Measurements from ENCODE around the gene DNAL1.

DNA sequence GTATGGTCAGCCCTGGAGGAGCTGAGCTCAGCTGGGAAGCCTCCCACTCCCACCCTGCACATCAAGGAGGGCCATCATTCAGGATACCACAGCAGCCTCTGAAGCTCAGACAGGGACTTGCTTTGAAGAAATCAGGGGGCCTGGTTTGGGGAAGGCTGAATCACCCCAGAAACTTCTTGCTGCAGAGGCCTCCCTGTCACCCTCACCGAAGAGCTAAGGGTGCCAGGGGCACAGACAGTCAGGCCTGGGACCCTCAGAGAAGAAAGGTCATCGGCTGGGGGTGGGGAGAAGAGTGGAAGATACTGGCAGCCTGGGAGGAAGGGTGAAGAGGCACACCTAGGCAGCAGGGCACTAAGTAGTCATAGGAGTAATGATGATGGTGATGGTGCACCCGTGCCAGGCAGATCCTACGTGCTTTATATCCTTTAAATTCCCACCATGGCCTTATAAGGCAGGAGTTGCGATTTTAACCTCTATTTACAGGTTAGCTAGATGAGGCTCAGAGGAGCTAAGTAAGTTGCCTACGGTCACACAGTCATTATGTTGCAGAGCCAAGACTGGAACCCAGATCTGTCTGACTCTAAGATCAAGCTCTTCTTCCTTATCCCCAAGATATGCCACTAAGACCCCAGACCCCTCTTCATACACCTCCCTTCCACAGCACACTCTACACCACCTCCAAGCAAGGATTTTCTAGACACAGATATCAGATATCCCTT is 97.9 kb downstream of the DNAL1 start:
- TF ChIP-seq EZH2 (IDR thresholded peaks at IDR 0.05; ENCODE audit: borderline replicate concordance, low read depth, low read length, severe bottlenecking), result no peak
- no peak for TF ChIP-seq CTCF (IDR thresholded peaks at IDR 0.05; ENCODE audit: borderline replicate concordance, extremely low read depth, low read length, poor library complexity, severe bottlenecking)
